ENCODE results near the gene HSPA14.
A peak's percentile ranks its signal among the peaks of the same experiment; 100 is the strongest.
"Not testable (repeated sequence)": the region's sequence is repeated elsewhere in the genome, so short reads cannot be mapped to it uniquely, and the experiment has no call there.

The HSPA14 gene

DNA sequence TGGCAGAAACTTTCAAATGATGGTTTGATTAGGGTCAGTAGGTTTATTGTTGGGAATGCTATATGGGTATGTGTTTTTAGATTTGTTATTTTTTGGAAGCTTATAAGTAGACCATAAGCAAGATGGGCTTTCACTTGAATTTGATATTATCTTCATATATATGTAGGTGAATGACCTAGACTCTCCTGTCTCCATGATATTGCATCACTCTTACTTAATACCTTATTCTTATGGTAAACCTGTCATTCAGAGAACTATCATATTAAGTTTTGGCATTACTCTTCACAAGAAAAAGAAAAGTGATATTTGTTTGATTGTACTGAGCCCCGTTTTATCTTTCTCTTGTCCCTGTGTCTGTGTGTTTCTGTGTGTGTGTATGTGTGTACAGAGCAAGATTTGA is 17.3 kb downstream of the HSPA14 start:
- Mint-ChIP-seq H3K4me3 (no peak overlapping the region), H3K27me3 (no peaks in the 10 kb centered on the region), H3K36me3 (peaks cover 38% of the 10 kb centered on the region), H3K27ac (no peak overlapping the region), H3K4me1 (no peaks in the 10 kb centered on the region), H3K9me3 (no peaks in the 10 kb centered on the region)
- CTCF ChIA-PET, result no interaction called here
- DNase-seq, result no peak

DNA sequence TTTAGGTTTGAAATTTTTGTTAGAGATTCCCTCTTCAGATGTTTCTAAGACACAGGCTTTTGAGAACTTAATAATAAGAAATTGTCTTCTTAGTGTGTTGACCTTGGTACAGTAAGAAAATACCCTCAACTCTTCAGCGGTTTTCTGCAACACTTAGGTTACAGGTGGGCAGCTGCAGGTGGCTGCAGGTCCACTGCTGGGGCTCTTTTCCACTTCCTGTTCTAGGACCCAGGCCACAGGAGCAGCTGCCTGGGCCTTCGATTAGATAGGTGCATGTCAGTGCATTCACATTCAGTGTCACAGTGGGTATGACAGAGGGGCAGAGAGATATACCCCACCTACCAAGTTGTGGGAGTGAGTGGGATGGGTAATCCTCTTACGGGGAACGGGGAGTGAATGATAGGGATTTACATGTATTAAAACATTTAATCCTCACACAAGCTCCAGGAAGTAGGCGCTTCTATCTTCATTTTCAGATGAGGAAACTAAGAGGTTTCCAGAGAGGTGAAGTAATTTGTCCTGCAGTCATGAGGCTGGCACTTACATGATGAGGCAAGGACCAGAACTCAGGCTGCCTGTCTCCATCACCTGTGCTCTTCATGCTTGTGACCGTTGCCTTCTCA is 20.3 kb downstream of the HSPA14 start:
- H3K36me3 Mint-ChIP-seq, result peaks cover 33% of the 10 kb centered on the region
- no peak overlapping the region for H3K4me3 Mint-ChIP-seq
- no peaks in the 10 kb centered on the region for H3K4me1 Mint-ChIP-seq
- H3K27ac Mint-ChIP-seq, result no peak overlapping the region
- CTCF ChIA-PET, result interaction anchor here (0.5 to 1.3 kb wide), 2 partner anchors 14 to 282 kb away, joined by 3 read pairs; no protein-coding TSS in a partner anchor
- DNase-seq, result no peak
- no peaks in the 10 kb centered on the region for H3K9me3 Mint-ChIP-seq
- no peaks in the 10 kb centered on the region for H3K27me3 Mint-ChIP-seq

DNA sequence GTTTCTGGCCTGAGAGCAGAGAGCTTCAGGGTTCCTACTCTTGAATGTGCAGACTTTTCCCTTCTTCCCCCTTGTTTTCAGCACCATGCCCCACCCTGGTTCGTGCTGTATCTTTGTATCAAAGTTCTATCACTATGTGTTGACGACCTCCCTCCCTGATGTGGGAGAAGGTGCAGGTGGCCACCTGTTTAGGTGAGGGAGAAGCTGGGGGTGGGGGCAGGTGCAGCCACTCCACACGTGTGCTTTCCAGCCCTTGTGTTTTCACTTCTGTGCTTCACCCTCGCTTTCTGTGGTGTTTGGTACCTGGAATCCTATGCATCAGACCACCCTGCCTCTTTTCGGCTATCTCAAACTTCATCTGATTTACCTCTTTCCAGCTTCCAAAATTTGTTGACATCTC is 20.9 kb downstream of the HSPA14 start:
- CTCF ChIA-PET, result interaction anchor here (0.5 to 1.3 kb wide), 2 partner anchors 14 to 283 kb away, joined by 3 read pairs; no protein-coding TSS in a partner anchor
- H3K27ac Mint-ChIP-seq, result no peak overlapping the region

DNA sequence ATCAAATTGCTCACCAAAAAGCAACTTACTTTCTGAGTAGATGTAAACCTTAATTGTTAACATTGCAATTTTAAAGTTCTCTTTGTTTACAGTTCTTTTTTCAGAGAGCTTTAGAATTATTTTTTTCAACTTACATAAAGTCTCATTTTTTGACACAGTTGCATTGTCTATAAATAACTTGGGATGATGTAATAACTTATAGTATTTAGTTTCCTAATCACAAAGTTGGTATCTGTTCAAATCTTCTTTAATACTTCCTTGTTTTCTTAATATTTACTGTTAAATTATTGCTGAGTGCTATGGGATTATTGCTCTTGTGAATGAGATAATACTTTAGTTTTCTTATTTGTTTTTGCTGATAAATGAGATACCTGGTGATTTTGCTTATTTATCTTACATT is 21.7 kb downstream of the HSPA14 start:
- Mint-ChIP-seq H3K27me3 (no peaks in the 10 kb centered on the region), H3K36me3 (peaks cover 37% of the 10 kb centered on the region), H3K9me3 (no peaks in the 10 kb centered on the region), H3K4me1 (no peaks in the 10 kb centered on the region), H3K4me3 (no peak overlapping the region), H3K27ac (no peak overlapping the region)
- DNase-seq, result no peak
- CTCF ChIA-PET, result interaction anchor here (1.3 kb wide), 1 partner anchor 15 kb away, joined by 3 read pairs; no protein-coding TSS in a partner anchor

More for the DNA sequence above, 20.9 kb downstream of the HSPA14 start:
- no peaks in the 10 kb centered on the region for H3K4me1 Mint-ChIP-seq
- H3K9me3 Mint-ChIP-seq, result no peaks in the 10 kb centered on the region
- DNase-seq, result no peak
- H3K27me3 Mint-ChIP-seq, result no peaks in the 10 kb centered on the region
- no peak overlapping the region for H3K4me3 Mint-ChIP-seq
- peaks cover 34% of the 10 kb centered on the region for H3K36me3 Mint-ChIP-seq

DNA sequence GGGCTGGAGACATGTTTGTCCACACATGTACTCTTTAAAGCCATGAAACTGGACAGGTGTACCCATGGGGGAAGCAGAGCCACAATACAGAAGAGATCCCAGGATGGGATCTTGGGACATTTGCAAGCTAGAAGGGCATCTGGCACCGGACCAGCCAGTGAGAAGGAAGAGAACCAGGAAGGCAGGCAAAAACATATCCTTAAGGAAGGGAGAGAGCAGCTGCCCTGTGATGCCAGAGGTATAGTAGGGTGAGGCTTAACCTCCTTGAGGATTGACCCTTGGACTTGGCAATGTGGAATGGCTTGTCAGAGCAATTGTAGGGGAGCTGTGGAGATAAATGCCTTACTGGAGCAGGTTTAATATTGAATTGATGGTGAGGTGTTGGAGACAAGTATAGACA is 22.7 kb downstream of the HSPA14 start:
- Mint-ChIP-seq H3K4me1 (no peaks in the 10 kb centered on the region), H3K36me3 (peaks cover 43% of the 10 kb centered on the region), H3K9me3 (no peaks in the 10 kb centered on the region), H3K27ac (peak overlapping the region; percentile 6), H3K27me3 (no peaks in the 10 kb centered on the region), H3K4me3 (no peak overlapping the region)
- CTCF ChIA-PET, result no interaction called here
- DNase-seq, result no peak

DNA sequence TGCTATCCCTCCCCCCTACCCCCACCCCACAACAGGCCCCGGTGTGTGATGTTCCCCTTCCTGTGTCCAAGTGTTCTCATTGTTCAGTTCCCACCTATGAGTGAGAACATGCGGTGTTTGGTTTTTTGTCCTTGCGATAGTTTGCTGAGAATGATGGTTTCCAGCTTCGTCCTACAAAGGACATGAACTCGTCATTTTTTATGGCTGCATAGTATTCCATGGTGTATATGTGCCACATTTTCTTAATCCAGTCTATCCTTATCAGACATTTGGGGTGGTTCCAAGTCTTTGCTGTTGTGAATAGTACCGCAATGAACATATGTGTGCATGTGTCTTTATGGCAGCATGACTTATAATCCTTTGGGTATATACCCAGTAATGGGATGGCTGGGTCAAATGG is 26.4 kb downstream of the HSPA14 start:
- H3K4me3 Mint-ChIP-seq, DNase-seq, H3K9me3 Mint-ChIP-seq, H3K27me3 Mint-ChIP-seq, CTCF ChIA-PET, H3K4me1 Mint-ChIP-seq, H3K27ac Mint-ChIP-seq: not testable (repeated sequence)
- H3K36me3 Mint-ChIP-seq, result peaks cover 45% of the 10 kb centered on the region

DNA sequence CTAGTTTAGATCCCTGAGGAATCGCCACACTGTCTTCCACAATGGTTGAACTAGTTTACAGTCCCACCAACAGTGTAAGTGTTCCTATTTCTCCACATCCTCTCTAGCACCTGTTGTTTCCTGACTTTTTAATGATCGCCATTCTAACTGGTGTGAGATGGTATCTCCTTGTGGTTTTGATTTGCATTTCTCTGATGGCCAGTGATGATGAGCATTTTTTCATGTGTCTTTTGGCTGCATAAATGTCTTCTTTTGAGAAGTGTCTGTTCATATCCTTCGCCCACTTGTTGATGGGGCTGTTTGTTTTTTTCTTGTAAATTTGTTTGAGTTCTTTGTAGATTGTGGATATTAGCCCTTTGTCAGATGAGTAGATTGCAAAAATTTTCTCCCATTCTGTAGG is 26.8 kb downstream of the HSPA14 start:
- H3K36me3 Mint-ChIP-seq, result peaks cover 48% of the 10 kb centered on the region
- H3K9me3 Mint-ChIP-seq, result not testable (repeated sequence)

DNA sequence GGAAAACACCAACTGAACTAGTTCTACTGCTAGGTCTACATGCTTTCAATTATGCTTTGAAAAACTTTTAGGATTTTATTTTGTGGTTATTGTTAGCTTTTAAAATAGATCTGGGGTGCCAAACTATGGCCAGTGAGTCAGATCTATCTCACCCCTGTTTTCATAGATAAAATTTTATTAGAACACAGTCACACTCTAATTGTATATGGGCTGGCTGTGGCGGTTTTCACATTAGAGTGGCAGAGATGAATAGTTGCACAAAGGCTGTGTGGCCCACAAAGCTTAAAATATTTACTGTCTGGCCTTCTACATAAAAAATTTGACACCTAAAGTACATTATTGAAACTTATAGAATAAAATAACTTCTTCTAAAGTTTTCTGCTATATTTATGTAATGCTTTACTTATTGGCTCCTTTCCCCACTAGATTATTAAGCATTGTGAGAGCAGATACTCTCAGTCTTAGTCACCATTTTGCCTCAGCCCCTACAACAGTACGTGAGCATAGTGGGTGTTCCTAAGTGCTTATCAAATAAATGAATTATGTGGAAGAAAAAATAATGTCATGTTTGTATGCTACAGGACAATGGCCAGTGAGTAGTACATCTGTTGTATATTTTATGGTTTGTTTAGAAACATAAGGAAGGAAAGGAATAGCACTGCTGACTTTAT is 35.1 kb downstream of the HSPA14 start:
- H3K36me3 Mint-ChIP-seq, result peaks cover 20% of the 10 kb centered on the region
- DNase-seq, result no peak
- H3K4me1 Mint-ChIP-seq, result peaks cover 19% of the 10 kb centered on the region
- no peak overlapping the region for H3K27ac Mint-ChIP-seq
- CTCF ChIA-PET, result interaction anchor here (1.5 kb wide), 1 partner anchor 10 kb away, joined by 3 read pairs; no protein-coding TSS in a partner anchor
- H3K4me3 Mint-ChIP-seq, result no peak overlapping the region
- H3K27me3 Mint-ChIP-seq, result no peaks in the 10 kb centered on the region
- no peaks in the 10 kb centered on the region for H3K9me3 Mint-ChIP-seq

More for the DNA sequence above, 26.8 kb downstream of the HSPA14 start:
- DNase-seq, CTCF ChIA-PET, H3K27ac Mint-ChIP-seq, H3K4me1 Mint-ChIP-seq, H3K27me3 Mint-ChIP-seq, H3K4me3 Mint-ChIP-seq: not testable (repeated sequence)

DNA sequence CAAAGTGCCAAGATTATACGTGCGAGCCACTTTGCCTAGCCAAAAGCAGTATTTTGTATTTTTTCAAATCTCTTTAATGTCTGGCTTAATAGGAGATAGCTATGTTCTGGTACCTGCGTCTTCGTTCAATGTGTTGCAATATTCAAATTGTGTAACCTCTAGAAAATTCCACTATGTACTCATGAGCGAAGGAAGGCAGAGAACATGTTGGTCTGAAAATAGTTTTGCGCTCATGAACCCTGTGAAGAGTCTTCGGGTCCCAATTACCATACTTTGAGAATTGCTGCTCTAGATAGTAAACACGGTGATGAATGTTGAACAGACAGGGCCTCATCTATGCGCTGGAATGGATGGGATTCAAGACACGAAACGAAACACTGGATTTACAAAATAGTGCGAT is 37.8 kb downstream of the HSPA14 start:
- DNase-seq, result no peak
- Mint-ChIP-seq H3K27ac (peak overlapping the region; percentile 5), H3K9me3 (no peaks in the 10 kb centered on the region), H3K4me3 (no peak overlapping the region), H3K4me1 (peaks cover 35% of the 10 kb centered on the region), H3K27me3 (no peaks in the 10 kb centered on the region), H3K36me3 (peaks cover 4% of the 10 kb centered on the region)
- CTCF ChIA-PET, result no interaction called here

DNA sequence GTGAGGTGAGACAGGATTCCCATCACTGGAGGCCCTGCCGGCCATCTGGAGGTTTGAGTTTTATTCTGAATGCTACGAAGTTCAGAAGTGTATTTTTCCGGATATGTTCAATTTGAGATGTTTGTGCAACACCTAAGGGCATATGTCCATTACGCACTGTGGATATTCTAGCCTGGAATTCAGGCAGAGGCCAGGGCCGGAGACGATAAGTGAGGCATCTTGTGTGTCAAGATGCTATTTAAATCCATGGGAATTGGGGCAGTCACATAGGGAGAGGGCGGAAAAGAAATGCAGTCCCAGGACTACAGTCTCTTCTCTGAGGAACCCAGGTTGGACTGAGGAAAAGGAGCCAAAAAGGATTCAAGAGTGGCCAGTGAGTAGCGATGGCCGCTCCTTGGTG is 38.7 kb downstream of the HSPA14 start:
- CTCF ChIA-PET, result no interaction called here
- Mint-ChIP-seq H3K4me3 (peak overlapping the region; percentile 95), H3K27ac (no peak overlapping the region), H3K9me3 (no peaks in the 10 kb centered on the region), H3K27me3 (no peaks in the 10 kb centered on the region), H3K4me1 (peaks cover 41% of the 10 kb centered on the region), H3K36me3 (peaks cover under 1% of the 10 kb centered on the region)
- no peak for DNase-seq

DNA sequence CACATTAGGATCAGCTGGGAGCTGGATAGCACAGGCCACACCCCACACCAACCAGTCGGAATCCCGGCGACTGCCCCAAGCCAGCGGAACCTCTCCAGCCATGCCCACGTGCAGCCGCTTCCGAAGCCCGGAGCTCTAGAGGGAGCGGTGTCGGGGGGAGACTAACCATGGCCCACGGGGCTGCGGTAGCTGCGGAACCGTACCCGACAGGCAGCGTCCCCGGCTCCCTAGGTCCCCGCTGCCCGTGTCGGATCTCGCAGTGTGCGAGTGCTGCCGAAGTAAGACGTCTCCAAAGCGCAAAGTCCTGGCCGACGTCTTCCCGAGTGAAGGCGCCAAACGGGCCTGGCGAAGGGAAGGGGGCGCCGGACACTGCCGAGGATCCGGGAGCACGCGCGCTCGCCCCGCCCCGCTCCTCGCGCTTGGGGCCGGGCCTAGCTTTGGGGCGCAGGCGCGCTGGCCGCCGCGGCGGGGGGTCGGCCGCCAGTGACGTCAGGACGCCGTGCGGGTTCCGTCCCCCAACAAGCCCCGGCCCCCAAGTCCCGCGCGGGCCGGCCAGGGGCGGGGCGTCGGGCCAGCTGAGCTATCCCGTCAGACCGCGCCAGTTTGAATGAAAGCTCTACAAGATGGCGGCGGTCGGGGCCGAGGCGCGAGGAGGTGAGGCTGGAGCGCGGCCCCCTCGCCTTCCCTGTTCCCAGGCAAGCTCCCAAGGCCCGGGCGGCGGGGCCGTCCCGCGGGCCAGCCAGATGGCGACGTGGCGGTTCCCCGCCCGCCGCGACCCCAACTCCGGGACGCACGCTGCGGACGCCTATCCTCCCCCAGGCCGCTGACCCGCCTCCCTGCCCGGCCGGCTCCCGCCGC is 40.4 kb downstream of the HSPA14 start, which contains the start of gene SUV39H2:
TSS of gene SUV39H2 (plus strand) at position 601 of the 858 bp plus-strand sequence. CDS start at position 624, 23 bp downstream.
- CTCF ChIA-PET, result interaction anchor here (2.5 kb wide), 1 partner anchor 41 kb away, joined by 10 read pairs; the partner anchor contains the start of genes CDNF, HSPA14 and MSANTD7
- Mint-ChIP-seq H3K27me3 (no peaks in the 10 kb centered on the region), H3K4me3 (peak within 1 kb of the TSS; percentile 95), H3K27ac (peak within 1 kb of the TSS; percentile 89), H3K36me3 (peaks cover 12% of the 10 kb centered on the region), H3K4me1 (peaks cover 53% of the 10 kb centered on the region), H3K9me3 (no peaks in the 10 kb centered on the region)
- DNase-seq, result peak; percentile 95

DNA sequence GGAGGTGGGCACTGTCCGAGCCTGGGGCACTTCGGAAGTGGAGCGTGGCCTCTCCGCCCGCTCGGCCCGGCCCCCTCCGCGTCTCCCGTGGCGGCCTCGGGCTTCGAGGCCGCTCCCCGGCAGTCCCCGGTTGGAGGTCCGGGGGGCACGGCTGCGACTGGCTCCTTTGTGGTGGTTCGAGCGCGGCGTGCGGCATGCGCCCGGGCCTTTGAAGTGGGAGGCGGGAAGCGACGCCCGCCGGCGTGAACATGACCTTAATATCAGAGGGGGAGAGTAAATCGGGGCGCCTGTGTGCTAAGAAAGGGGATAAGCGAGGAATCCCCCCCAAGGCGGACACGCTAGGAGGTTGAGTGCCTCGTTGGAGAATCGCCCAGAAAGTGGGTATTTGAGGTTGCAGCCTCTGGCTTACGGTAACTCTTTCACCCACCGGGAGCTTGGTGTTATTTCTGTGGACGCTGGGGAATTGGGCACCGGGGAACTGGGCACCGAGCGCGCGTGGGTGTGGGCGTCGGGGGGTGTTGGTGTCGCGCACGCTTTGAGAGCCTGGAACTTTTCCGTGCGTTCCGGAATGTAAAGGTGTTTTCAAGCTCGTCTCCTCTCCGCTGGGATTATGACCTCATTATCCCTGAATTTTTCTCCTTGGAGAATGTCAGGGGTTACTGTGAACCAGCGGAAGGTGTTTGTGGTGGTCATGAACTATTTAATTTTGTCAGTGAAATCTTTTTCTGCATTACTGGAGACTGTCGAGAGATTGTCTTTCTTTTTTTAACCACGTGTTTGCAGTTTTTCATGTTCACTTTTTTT is 41.2 kb downstream of the HSPA14 start:
- peaks cover 16% of the 10 kb centered on the region for H3K36me3 Mint-ChIP-seq
- peak; percentile 59 for DNase-seq
- CTCF ChIA-PET, result interaction anchor here (2.5 kb wide), 1 partner anchor 42 kb away, joined by 10 read pairs; the partner anchor contains the start of genes CDNF, HSPA14 and MSANTD7
- peaks cover 53% of the 10 kb centered on the region for H3K4me1 Mint-ChIP-seq
- H3K27me3 Mint-ChIP-seq, result no peaks in the 10 kb centered on the region
- no peaks in the 10 kb centered on the region for H3K9me3 Mint-ChIP-seq
- H3K27ac Mint-ChIP-seq, result peak overlapping the region; percentile 87
- peak overlapping the region; percentile 89 for H3K4me3 Mint-ChIP-seq

DNA sequence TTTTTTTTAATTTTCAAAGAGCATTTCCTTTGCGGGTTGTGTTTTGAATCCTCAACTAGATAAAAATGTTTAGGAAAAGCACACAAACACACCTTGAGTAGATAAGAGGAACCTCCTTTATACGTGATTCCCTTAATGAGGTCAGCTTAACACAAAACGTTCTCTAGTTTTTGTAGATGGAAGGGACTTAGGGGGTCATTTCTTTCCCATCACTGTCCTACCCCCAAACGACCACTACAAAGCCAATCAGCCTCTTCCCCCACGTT is 41.8 kb downstream of the HSPA14 start:
- no peak for DNase-seq
- Mint-ChIP-seq H3K27ac (peak overlapping the region; percentile 87), H3K27me3 (no peaks in the 10 kb centered on the region), H3K36me3 (peaks cover 16% of the 10 kb centered on the region), H3K4me1 (peaks cover 53% of the 10 kb centered on the region), H3K4me3 (peak overlapping the region; percentile 89), H3K9me3 (no peaks in the 10 kb centered on the region)
- CTCF ChIA-PET, result interaction anchor here (2.5 kb wide), 1 partner anchor 42 kb away, joined by 10 read pairs; the partner anchor contains the start of genes CDNF, HSPA14 and MSANTD7
